Activated naive CD4-positive, alpha-beta T cell treated with anti-CD3 and anti-CD28 coated beads for 36 hours (primary cell): ENCODE data around the gene HMGN1. TPM values are rescaled to one million over a fixed set of nuclear protein-coding genes. Genes with fewer than 3 reads are reported as not detected.

ENCODE experiments used
- CTCF ChIA-PET: fragments of 350-600 bp; sonication (Branson Sonifier 250); formaldehyde crosslinking; loops from one replicate; lab custom pipeline; 2021; ENCODE audit warnings: antibody characterized with exemption; lab: Charles Lee
- DNase-seq: peaks from one replicate; pipeline ENCODE4 v3.0.0-alpha.2; 2020
- H3K27ac Mint-ChIP-seq: one replicate; pipeline ENCODE4 v1.8.0; 2021; ENCODE audit warnings: mild to moderate bottlenecking, mixed read lengths
- H3K27me3 Mint-ChIP-seq: one replicate; pipeline ENCODE4 v1.8.0; 2021; ENCODE audit warnings: low read depth, mixed read lengths
- H3K36me3 Mint-ChIP-seq: one replicate; pipeline ENCODE4 v1.8.0; 2021; ENCODE audit warnings: low read depth, mixed read lengths
- H3K4me1 Mint-ChIP-seq: one replicate; pipeline ENCODE4 v1.8.0; 2021; ENCODE audit warnings: low read depth, mixed read lengths
- H3K4me3 Mint-ChIP-seq: one replicate; pipeline ENCODE4 v1.8.0; 2021; ENCODE audit warnings: mild to moderate bottlenecking, moderate library complexity, mixed read lengths
- H3K9me3 Mint-ChIP-seq: one replicate; pipeline ENCODE4 v1.8.0; 2021; ENCODE audit warnings: mixed read lengths
- intact Hi-C: fragments of 100-400 bp; cut with micrococcal nuclease; formaldehyde crosslinking; loops from one replicate; pipeline ENCODE4 v1.15.1; 2023
- total RNA-seq, 2 experiments: library from RNA; stranded (reverse); gene quantifications; one replicate each; pipeline ENCODE4 v1.2.3, GENCODE V29; 2021

Gene HMGN1
- total RNA-seq, 2 experiments from 2014 or later: 527 to 529 TPM

- H3K9me3 Mint-ChIP-seq: no peaks in the 10 kb centered on the region
- CTCF ChIA-PET: interaction anchor here (1.0 to 1.3 kb wide), 2 partner anchors 75 to 122 kb away, joined by 3 to 4 read pairs; no protein-coding TSS in a partner anchor
- peaks cover 48% of the 10 kb centered on the region for H3K4me1 Mint-ChIP-seq
- DNase-seq: peak; percentile 94
- H3K4me3 Mint-ChIP-seq: peak overlapping the region; percentile 93
- H3K27ac Mint-ChIP-seq: peak overlapping the region; percentile 97
- intact Hi-C loops: loop anchor here (1.0 to 10.0 kb wide), 7 partner anchors 14 to 1948 kb away; partner anchors contain the start of genes DYRK1A, HMGN1, LCA5L and PSMG1
- H3K36me3 Mint-ChIP-seq: peaks cover 21% of the 10 kb centered on the region
- no peaks in the 10 kb centered on the region for H3K27me3 Mint-ChIP-seq
Observed at GRCh38 chr21:39312112-39313041, 36.5 kb downstream of the HMGN1 start.

DNA sequence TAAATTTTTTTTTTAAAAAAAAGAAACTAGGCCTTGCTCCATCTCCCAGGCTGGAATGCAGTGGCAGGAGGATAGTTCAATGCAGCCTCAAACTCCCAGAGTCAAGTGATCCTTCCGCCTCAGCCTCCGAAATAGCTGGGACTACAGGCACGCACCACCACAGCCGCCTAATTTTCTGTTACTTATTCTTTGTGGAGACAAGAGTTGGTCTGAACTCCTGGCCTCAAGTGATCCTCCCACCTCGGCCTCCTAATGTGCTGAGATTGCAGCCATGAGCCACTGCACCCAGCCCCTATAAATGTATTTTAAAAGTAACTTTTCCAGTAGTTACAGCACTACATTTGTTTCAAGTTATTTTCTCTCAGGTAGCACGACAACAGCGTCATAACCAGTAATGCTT is 37.7 kb downstream of the HMGN1 start:
- CTCF ChIA-PET: no interaction called here
- H3K36me3 Mint-ChIP-seq: peaks cover 21% of the 10 kb centered on the region
- no peaks in the 10 kb centered on the region for H3K9me3 Mint-ChIP-seq
- H3K27me3 Mint-ChIP-seq: no peaks in the 10 kb centered on the region
- DNase-seq: no peak
- intact Hi-C loops: loop anchor here (10.0 kb wide), 2 partner anchors 1066 to 1946 kb away; partner anchors contain the start of gene DYRK1A
- no peak overlapping the region for H3K27ac Mint-ChIP-seq
- peaks cover 48% of the 10 kb centered on the region for H3K4me1 Mint-ChIP-seq
- H3K4me3 Mint-ChIP-seq: no peak overlapping the region

DNA sequence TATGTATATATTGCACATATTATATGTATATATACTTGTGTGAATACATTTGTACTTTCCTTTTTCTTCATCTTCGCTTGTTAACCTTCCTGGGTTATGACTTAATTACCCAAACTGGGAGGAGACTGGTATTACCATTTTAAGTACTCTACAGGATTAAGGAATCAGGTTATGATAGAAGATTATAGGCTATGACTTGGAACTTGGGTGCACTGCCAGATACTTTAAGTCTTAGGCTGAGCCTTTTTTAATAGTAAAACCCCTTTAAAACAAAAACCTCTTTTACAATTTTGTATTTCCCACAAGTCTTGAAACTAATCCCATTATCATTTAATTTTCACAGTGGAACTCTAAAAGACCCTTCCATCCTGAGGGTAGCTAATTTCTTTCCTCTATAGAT is 41.4 kb downstream of the HMGN1 start:
- Mint-ChIP-seq H3K9me3 (no peaks in the 10 kb centered on the region), H3K4me3 (no peak overlapping the region), H3K27me3 (no peaks in the 10 kb centered on the region), H3K4me1 (peaks cover 38% of the 10 kb centered on the region), H3K36me3 (peaks cover 20% of the 10 kb centered on the region), H3K27ac (no peak overlapping the region)
- CTCF ChIA-PET: no interaction called here
- no peak for DNase-seq
- intact Hi-C loops: no loop called here

GRCh38 chr21:39300587-39300986 is 48.3 kb downstream of the HMGN1 start:
- DNase-seq: no peak
- Mint-ChIP-seq H3K36me3 (peaks cover 32% of the 10 kb centered on the region), H3K4me3 (no peak overlapping the region), H3K9me3 (peaks cover 7% of the 10 kb centered on the region), H3K4me1 (peaks cover 38% of the 10 kb centered on the region), H3K27me3 (no peaks in the 10 kb centered on the region), H3K27ac (no peak overlapping the region)
- CTCF ChIA-PET: interaction anchor here (0.6 kb wide), 1 partner anchor 334 kb away, joined by 3 read pairs; no protein-coding TSS in a partner anchor
- intact Hi-C loops: no loop called here

- Mint-ChIP-seq H3K9me3 (peaks cover 7% of the 10 kb centered on the region), H3K4me1 (peaks cover 33% of the 10 kb centered on the region), H3K27me3 (no peaks in the 10 kb centered on the region), H3K36me3 (peaks cover 40% of the 10 kb centered on the region), H3K27ac (no peak overlapping the region), H3K4me3 (no peak overlapping the region)
- CTCF ChIA-PET: interaction anchor here (0.6 kb wide), 1 partner anchor 238 kb away, joined by 3 read pairs; no protein-coding TSS in a partner anchor
- DNase-seq: no peak
- intact Hi-C loops: no loop called here
Observed at GRCh38 chr21:39296891-39297290, 52.0 kb downstream of the HMGN1 start.

Other genes starting within 250 kb of the HMGN1 start
- 10 to 100 TPM; 70.8 to 70.9 TPM for gene PSMG1, start 165.6 kb downstream of the HMGN1 start, total RNA-seq
- gene BRWD1, start 35.5 kb downstream of the HMGN1 start, total RNA-seq: 10 to 100 TPM; 23.0 to 24.5 TPM
- under 1 TPM in 1 of 2 experiments, not detected in 1; 0.26 TPM for gene LCA5L, start 96.7 kb upstream of the HMGN1 start, total RNA-seq
- 1 to 10 TPM; 3.2 to 4.0 TPM for gene SH3BGR, start 102.9 kb upstream of the HMGN1 start, total RNA-seq